Measurements from ENCODE around the gene TMEM126A.
"Not testable (repeated sequence)": the region's sequence is repeated elsewhere in the genome, so short reads cannot be mapped to it uniquely, and the experiment has no call there.

Gene TMEM126A

DNA sequence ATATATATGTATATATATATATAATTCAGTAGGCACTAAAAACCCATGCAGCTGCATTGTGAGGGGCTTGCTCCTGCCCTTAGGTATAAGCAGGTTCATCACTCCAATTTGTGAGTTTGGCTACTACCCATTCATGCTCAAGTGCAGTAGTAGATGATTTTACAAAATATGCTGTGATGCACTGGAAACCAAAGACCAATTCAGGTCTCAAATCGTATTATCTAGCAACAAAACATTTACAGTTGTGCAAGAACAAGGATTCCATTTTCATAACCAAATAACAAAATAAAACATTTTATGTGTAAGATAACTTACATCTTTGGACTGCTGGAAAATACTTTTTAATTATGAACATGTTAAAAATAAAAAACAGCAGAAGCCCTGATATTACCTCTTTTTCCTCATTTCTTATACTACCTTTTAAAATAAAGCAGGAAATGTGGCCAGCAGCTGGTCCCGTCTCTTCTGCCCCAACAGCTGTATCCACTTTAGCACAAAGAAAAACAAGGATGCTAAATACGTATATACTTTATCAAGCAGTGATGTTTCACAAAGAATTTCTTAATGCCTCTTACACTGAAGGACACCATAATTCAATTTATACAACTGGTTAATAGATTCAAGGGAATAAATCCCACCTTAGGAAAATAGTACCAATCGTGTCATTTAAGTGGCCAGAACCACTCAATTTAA is 14.4 kb downstream of the TMEM126A start:
- DNase-seq: peak; percentile 70

DNA sequence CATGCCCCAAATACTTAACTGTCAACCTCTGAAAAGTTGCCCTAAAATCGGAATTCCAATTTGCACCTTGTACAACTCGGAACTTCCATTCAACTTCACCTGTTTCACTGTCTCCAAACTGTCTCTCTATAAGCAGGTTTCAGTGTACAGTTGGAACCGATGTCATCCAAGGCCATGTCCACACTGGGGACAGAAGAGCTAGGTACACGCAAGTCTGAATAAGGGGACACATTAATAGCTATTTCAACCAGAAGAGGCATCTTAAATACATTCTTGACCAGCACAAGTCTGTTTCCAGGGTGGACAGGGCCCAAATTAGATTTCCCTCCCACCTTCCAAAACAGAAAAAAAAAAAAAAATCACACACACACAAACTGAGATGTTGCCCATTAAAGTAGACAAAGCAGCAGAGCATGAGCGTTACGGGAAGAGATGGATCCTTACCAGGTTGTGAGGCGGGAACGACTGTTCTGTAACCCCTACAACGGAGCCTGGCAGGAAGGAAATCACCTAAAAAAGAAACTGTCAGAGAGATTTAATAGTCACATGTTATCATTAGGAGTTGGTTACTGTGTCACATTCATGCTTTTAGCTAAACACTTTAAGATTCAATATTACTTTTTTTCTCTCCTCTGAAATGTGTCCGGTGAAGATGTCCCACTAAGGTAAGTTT is 15.4 kb downstream of the TMEM126A start:
- DNase-seq: peak; percentile 86

DNA sequence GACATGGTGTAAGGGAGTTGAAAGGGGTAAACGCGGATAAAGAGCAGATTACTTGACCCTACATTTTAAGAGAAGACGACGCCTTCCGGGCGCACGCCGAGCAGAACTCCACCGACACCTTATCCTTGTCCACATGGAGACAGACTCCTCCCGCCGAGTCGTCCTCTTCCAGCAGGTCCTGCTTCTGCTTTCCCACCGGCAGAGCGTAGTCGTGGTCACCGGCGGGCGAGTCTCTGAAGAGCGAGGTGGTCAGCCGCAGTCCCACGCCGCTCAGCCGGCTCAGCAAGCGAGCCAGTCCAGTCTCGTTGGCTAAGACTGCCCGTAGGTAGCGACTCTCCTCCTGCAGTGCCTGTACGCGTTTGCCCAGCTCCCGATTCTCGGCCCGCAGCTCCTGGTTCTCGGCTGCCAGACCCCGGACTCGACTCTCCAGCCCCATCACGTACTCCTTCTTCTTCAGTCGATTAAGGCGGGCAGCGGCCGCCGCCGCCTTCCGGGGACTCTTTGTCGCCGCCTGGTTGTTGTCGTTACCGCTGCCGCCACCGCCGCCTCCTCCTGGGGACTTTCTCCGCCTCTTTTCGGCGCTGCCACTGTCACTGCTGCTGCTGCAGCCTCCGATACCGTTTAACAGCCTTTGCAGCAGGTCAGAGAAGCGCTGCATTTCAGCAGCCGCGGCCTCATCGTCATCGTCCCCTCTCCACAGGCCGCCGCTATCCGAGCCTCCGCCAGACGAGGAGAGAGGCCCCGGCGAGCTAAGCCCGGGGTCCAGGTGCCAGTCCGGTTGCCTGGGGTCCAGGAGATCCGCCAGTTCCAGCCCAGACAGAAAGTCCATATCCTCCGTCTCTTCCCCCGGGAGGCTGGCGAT is 16.2 kb downstream of the TMEM126A start:
- DNase-seq: peak; percentile 98

DNA sequence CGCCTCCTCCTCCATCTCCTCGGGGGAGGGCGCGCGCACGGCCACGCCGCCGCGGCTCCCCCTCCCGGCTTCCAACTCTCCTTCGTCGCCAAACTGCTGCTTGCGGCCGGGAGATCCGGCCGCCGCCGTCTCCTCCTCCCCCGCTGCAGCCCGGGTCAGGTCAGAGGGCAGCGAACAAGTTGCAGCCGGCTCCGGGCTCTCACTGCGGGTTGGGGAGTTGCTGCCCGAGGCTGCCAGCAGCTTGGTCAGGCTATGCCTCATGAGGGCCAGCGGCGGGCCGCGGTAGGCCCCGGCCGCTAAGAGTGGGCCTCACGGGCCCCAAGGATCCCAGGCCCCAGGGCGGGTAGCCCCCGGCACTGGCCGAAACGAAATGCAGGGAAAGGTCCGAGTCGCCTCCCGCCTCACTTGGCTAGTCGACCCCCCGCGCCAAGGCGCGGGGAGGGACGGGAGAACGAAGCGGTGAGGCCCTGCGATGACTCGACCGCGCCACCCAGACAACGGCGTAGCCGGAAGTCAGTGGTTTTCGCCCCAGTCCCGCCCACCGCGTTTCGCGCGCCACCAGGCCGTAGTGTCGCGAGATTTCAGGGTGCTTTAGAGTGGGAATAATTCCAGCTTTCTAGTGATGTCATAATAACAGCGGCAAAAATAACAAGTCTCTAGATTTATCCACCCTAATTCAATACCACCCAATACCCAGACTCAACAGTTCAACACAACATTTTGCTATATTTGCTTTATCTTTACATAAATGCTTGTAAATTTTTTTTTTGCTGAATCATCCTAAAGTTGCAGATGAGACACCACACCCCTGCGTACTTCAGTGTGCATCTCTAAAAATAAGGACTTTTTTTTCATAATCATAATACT is 17.1 kb downstream of the TMEM126A start, which contains the start of gene CREBZF:
CREBZF (minus strand) TSS at position 515 of the 867 bp plus-strand sequence; CDS start at position 261, 254 bp downstream.
- DNase-seq: peak; percentile 100

DNA sequence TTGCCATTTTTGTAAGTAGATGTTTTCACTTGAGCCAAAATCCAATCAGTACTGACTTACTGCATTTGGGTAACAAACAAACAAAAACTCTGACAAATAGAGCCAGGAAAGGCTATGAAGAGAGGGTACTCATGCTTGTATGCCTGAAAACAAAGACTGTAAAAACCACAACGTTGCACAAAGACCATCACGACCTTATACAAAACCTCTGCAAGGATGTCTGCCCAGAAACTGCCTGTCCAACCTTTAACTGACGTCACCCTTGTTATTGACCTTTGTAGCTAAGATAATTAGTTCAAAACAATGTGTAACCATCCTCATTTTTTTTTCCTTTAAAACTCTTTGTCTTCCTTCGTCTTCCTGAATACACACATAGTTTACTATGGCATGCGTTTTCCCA is 18.0 kb downstream of the TMEM126A start:
- DNase-seq: no peak

DNA sequence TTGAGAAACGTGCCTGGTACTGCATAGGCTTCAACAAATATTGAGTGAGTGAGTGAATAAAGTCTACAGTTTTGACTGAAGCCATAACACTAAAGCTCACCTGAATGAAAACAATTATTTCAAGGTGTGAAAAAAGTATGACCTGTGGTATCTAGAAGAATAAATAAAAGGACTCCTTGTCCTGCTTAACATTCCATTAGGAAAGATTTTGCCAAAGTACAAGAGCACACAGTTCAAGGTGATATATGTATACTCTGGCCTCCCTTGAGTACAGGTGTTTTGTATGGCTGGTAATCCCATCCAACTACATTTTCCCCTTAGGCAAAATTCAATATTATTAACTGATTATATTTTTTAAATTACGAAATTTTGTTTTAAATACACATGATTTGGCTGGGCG is 18.9 kb downstream of the TMEM126A start:
- DNase-seq: no peak

DNA sequence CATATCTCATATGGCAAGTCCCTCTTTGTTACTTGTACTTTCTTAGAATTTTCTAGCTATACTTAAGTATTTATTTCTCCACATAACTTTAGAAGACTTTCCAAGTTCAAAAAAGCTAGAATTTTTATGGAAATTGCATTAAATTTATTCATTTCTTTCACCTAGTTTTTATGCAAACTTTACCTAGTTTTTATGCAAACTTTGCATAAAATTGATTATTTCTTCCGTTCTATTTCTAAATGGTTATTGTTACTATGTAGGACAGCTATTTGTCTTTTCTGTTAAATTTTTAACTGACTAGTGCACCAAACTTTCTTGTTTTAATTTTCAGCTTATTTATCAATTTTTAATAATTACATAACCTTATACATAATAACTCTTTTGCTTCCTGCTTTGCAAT is 20.4 kb downstream of the TMEM126A start:
- no peak for DNase-seq

DNA sequence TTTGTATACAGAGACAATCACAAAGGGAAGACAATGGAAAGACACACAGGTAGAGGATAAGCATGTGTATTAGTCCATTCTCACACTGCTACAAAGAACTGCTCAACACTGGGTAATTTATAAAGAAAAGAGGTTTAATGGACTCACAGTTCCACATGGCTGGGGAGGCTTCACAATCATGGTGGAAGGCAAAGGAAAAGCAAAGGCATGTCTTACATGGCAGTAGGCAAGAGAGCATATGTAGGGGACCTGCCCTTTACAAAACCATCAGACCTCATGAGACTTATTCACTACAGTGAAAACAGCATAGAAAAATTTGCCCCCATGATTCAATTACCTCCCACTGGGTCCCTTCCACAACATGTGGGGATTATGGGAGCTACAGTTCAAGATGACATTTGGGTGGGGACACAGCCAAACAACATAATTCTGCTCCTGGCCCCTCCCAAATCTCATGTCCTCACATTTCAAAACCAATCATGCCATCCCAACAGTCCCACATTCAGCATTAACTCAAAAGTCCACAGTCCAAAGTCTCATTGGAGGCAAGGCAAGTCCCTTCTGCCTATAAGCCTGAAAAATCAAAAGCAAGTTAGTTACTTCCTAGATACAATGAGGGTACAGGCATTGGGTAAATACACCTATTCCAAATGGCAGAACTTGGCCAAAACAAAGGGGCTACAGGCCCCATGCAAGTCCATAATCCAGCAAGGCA is 23.3 kb downstream of the TMEM126A start:
- DNase-seq: not testable (repeated sequence)

DNA sequence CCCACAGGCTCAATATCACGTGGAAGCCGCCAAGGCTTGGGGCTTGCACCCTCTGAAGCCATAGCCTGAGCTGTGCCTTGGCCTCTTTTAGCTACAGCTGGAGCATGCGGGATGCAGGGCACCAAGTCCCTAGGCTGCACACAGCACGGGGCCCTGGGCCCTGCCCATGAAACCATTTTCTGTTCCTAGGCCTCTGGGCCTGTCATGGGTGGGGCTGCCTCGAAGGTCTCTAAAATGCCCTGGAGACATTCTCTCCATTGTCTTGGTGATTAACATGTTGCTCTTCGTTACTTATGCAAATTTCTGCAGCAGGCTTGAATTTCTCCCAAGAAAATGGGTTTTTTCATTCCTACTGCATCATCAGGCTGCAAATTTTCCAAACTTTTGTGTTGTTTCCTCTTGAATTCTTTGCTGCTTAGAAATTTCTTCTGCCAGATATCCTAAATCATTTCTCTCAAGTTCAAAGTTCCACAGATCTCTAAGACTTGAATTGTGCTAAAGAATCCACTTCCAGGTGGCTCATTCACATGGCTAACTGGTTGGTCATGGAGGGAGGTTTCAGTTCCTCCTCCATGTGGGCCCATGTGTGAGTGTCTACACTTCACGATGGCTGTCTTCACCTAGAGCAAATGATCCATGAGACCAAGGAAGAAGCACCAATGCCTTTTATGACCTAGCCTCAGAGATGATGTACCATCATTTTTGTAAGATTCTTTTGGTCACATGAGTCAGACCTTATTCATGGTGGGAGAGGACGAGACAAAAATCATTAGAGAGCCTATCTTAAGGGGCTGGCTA is 24.5 kb downstream of the TMEM126A start:
- no peak for DNase-seq

DNA sequence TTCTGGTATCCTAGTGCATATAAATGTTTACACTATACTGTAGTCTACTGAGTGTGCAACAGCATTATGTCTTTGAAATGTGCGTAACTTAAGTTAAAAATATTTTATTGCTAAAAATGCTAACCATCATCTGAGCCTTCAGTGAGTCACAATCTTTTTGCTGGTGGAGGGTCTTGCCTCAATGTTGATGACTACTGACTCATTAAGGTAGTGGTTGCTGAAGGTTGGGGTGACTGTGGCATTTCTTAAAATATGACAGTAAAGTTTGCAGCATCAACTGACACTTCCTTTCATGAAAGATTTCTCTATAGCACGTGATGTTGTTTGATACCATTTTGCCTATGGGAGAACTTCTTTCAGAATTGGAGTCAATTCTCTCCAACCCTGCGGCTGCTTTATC is 25.6 kb downstream of the TMEM126A start:
- no peak for DNase-seq

DNA sequence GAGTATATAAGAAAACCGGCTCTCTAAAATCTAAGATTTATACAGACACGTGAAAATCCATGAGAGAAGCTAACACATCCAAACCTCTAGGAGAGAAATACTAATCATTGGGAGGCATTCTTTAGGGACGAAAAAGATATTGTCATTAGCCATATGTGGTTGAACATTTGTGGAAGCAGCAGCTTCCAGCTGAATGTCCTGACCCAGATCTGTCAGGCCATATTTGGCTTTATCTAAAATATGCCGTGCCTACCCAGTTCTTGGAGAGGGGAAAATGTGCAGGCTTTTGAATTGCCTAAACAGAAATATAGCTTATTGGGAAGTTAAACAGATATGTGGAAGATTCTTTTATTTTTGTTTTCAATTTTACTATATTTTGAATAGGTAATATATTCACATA is 31.8 kb downstream of the TMEM126A start:
- no peak for DNase-seq

DNA sequence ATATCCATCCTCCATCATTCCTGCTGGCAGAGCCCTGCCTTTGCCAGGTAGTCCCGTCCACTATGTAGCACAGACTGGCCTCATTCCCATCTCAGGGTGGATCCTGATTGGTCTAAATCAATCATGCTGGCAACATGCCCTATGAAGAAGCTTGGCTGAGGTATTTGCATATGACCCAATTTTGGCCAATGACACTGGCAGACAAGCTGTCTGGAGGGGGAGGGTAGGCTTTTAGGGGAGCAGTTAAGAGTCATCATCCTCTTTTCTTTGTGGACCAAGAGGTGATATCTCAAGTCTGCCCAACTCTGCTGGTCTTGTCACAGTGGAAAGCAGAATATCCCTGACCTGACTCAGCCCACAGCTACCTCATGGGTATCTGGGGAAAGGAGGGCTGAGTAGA is 33.1 kb downstream of the TMEM126A start:
- no peak for DNase-seq

DNA sequence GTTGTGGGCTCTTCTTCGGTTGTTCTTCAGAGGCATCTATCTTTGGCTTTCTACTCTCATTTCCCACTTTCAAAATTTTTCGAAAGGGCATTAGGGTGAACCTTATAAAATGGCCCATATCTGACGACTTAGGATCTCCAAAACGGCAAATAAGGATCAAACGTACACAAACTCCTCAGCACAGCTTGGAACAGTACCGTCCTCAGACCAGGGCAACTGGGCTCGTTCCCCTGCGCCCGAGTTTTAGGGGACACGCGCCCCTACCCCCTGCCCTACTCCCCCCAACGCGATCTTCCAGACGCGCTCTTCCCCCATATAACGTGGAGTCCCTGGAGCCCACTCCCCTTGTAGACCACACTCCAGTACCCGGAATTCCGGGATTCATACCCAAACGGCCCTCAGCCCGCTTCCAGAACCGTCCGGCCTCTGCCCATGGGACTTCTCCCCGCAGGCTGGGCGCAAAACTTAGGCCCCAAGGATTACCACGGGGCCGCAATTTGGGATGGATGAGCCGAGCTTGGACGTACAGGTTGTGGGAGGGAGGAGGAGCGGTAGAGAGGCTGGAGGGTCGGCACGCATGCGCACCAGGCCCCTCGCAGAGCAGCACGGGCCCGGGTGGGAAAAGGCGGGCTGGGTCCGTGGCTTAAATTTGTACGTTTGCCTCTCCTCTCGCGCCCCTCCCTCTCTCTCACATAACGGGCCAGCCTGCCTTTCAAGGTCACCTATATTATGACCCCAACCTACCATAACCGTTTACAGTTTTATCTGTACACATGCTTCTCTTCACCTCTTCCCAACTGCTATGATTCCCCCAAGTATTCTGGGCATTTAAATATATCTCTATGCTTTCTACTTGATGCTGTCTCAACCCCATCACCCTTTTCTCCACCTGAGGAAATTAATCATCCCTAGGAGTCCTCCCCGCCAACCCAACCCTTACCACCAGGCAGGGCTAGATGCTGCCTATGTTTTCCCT is 34.9 kb downstream of the TMEM126A start:
- DNase-seq: no peak

DNA sequence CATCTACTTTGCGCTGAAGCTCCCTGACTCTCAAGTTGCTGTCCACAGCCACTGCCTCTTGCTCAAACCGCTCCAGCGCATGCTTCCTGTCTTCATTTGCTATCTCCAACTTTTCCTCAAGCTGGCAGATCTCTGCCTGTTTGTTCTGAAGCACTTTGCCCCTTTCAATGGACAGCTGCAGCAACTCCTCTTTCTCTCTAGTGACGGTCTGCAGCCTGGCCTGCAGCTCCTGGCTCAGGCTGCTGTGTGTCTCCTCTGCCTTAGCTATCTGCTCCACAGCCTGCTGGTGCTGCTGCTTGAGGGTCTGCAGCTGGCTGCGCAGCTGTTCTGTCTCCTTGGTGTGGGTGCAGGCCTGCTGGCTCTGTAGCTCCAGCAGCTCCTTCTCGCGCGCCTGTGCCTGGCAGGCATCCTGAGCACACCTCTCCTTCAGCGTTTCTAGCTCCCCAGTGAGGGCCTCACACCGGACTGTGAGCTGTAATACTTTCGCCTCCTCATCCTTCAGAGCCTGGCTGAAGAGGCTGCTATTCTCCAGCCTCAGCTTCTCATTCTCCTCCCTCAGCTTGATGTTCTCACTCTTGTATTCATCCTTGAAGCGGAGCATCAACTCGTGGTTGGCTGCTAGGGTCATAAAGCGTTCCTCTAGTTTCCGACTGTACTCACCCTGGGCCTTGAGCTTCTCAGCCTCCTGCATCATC is 37.5 kb downstream of the TMEM126A start:
- DNase-seq: no peak

DNA sequence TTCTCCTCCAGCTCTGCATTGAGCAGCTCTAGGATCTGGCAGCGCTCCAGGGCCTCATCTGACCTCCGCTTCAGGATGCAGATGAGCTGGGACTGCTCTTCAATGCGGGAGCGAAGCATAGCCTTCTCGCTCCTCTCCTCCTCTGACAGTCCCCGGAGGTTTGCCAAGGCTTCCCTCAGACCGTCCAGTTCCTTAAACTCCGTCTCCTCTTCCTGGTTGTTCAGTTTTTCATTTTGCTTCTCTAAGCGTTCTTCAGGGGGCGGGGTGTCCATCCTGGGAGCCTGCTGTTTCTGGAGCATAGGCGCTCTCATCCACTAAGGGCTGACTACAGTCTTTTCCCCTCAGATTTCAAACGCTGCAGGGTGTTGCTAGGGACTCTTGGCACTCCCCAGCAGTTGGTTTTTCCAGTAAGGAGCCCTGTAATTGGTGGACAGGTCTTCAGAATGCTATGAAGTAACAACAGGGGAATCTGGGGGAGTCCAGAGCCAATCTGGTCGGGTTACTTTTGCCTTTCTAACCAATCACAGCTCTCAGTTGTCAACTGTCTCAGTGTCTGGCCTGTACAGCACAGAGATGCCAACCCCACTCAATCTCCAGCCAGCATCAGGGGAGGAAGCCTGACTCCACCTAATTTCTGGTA is 38.2 kb downstream of the TMEM126A start, which contains the start of gene CCDC89:
CCDC89 (minus strand) TSS at position 376 of the 640 bp plus-strand sequence; CDS start at position 311, 65 bp downstream.
- no peak for DNase-seq

DNA sequence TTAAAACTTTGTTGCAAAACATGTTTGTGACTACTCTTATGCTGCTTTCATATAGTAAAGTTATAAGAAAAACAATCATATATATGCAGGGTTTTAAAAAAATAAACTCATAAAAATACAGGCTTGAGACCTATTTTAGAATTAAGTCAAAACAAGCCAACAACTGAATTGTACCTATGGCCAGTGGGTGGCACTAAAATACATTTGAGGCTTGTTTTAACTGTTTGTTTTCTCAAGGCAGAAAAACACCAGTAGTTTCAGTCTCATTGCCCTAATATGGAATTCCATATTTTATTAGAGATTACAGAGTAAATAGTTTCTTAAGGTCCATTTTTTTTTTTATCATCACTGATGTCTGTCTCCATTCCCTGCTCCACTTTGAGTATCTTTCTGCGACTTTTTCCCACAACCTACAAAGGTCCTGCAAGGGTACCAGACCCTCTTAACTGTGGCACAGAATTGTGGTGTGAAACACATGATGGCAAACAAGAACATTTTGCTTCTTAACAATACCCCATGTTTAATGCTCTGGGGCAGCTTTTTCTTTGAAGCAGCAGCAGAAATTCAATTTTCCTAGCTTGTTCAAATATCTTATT is 46.7 kb downstream of the TMEM126A start:
- DNase-seq: peak; percentile 92

DNA sequence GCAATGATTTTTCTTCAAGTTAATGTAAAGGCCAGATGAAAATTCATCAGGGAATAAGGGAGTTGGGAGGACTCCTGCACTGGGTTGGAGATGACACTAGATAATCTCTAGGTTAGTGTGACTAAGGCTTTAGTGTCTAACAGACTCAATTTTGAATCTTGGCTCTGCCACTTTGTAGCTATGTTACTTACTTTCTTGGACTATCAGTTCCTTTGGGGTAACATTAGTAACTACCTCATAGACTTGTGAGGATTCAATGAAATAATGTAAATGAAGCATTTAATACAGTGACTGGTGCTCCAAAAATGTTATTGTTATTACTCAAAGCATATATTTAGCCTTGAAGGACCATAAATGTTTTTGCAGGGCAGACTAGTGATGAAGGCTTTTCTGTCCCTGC is 47.8 kb downstream of the TMEM126A start:
- DNase-seq: no peak

DNA sequence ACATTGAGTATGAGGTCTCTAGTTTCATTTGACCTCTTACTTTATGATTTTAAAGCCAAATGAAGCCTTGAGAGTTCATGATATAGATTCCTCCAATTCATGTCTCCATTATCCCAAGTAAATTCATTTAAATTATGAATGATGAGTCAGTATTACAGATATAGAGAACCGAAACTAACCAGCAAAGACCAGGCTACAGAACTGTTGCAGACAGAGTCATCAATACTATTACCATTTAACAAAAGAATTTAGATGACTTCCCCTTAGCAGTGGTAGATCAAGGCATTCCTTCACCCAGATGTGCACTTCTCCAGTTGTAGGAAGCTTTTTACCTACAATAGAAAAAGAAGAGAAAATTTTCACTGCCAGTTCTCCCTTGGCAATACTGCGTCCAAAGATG is 50.0 kb downstream of the TMEM126A start:
- DNase-seq: no peak
